CD8-positive, alpha-beta memory T cell (primary cell): Measurements from ENCODE around the gene OR4N2. TPM values are rescaled to one million over a fixed set of nuclear protein-coding genes. Genes with fewer than 3 reads are reported as not detected.

Experiments used
- CTCF ChIA-PET: fragments of 350-600 bp; sonication (Branson Sonifier 250); formaldehyde crosslinking; loops from one replicate; lab custom pipeline; 2021; ENCODE audit warnings: antibody characterized with exemption; lab: Charles Lee
- POLR2A ChIA-PET: fragments of 350-600 bp; sonication (Branson Sonifier 250); formaldehyde crosslinking; loops from one replicate; lab custom pipeline; 2021; ENCODE audit warnings: antibody characterized with exemption; lab: Charles Lee
- DNase-seq, 5 donors: peaks; one replicate each; pipeline versions ENCODE4 v3.0.0 to v3.0.0-alpha.2; 2020 to 2022; ENCODE audit warnings: mixed read lengths in 1 of 5
- H3K27ac ChIP-seq: one replicate; pipeline ENCODE4 v1.7.0; 2013; ENCODE audit warnings: low read depth, mild to moderate bottlenecking, low read length, moderate library complexity
- H3K27me3 ChIP-seq: 2 replicates; pipeline ENCODE4 v1.7.0; 2013; ENCODE audit warnings: low read length, mild to moderate bottlenecking; ENCODE audit not compliant: insufficient read depth, poor library complexity, severe bottlenecking
- H3K36me3 ChIP-seq: 2 replicates; pipeline ENCODE4 v1.7.0; 2013; ENCODE audit warnings: mild to moderate bottlenecking, low read length, moderate library complexity; ENCODE audit not compliant: insufficient read depth
- H3K4me1 ChIP-seq: 2 replicates; pipeline ENCODE4 v1.7.0; 2013; ENCODE audit warnings: mild to moderate bottlenecking, low read length, moderate library complexity; ENCODE audit not compliant: insufficient read depth
- H3K4me3 ChIP-seq: 2 replicates; pipeline ENCODE4 v1.7.0; 2013; ENCODE audit warnings: mild to moderate bottlenecking, low read length
- H3K9me3 ChIP-seq: 2 replicates; pipeline ENCODE4 v1.7.0; 2013; ENCODE audit warnings: mild to moderate bottlenecking, low read length
- H3K27ac Mint-ChIP-seq, 8 donors: one replicate each; pipeline ENCODE4 v1.8.0; 2020 to 2021; ENCODE audit warnings: mixed read lengths in 8 of 8, mild to moderate bottlenecking in 6 of 8, inconsistent platforms in 3 of 8, moderate library complexity in 3 of 8
- H3K27me3 Mint-ChIP-seq, 2 donors: one replicate each; pipeline ENCODE4 v1.8.0; 2020 to 2021; ENCODE audit warnings: mixed read lengths in 2 of 2, mild to moderate bottlenecking in 1 of 2, moderate library complexity in 1 of 2
- H3K36me3 Mint-ChIP-seq, 3 donors: one replicate each; pipeline ENCODE4 v1.8.0; 2020 to 2021; ENCODE audit warnings: mixed read lengths in 3 of 3, inconsistent platforms in 1 of 3, mild to moderate bottlenecking in 1 of 3
- H3K4me1 Mint-ChIP-seq, 3 donors: one replicate each; pipeline ENCODE4 v1.8.0; 2020 to 2021; ENCODE audit warnings: mixed read lengths in 3 of 3, inconsistent platforms in 1 of 3, mild to moderate bottlenecking in 1 of 3
- H3K4me3 Mint-ChIP-seq, 7 donors: one replicate each; pipeline ENCODE4 v1.8.0; 2020 to 2021; ENCODE audit warnings: mixed read lengths in 7 of 7, mild to moderate bottlenecking in 6 of 7, moderate library complexity in 4 of 7, inconsistent platforms in 2 of 7
- H3K9me3 Mint-ChIP-seq, 5 donors: one replicate each; pipeline ENCODE4 v1.8.0; 2020 to 2022; ENCODE audit warnings: mixed read lengths in 5 of 5, mild to moderate bottlenecking in 3 of 5, moderate library complexity in 2 of 5, inconsistent platforms in 1 of 5
- polyA plus RNA-seq: library from polyadenylated mRNA; unstranded; fragments of 300-500 nt; fragmentation: Illumina TruSeq; gene quantifications from one replicate; pipeline ENCODE4 v1.2.3, GENCODE V29; 2021
- total RNA-seq, 2 experiments: library from RNA; stranded (reverse); gene quantifications; one replicate each; pipeline ENCODE4 v1.2.3, GENCODE V29; 2021

OR4N2 gene
- total and polyA plus RNA-seq, 3 experiments from 2014 or later = not detected

- Mint-ChIP-seq H3K4me1 (no peaks in the 10 kb centered on the region), H3K27me3 (peaks cover 0 to 5% of the 10 kb centered on the region in 2 donors), H3K9me3 (no peaks in the 10 kb centered on the region), H3K27ac (peak overlapping the region in 1 of 8 donors; percentile 7), H3K36me3 (no peaks in the 10 kb centered on the region), H3K4me3 (no peak overlapping the region)
- ChIA-PET CTCF (no interaction called here), POLR2A (no interaction called here)
- no peak overlapping the region for H3K4me3 ChIP-seq
- H3K27me3 ChIP-seq = no peaks in the 10 kb centered on the region
- H3K27ac ChIP-seq = no peak overlapping the region
- no peak for DNase-seq
- no peaks in the 10 kb centered on the region for H3K4me1 ChIP-seq
- no peaks in the 10 kb centered on the region for H3K36me3 ChIP-seq
- no peaks in the 10 kb centered on the region for H3K9me3 ChIP-seq
Observed at GRCh38 chr14:19873178-19873577, 69.6 kb downstream of the OR4N2 start.

GRCh38 chr14:19874842-19875241, 71.3 kb downstream of the OR4N2 start, which contains the start of gene OR4K2:
TSS of gene OR4K2 (plus strand) at chr14:19875142. CDS start at chr14:19876268, 1,126 bp downstream.
- H3K4me1 ChIP-seq = no peaks in the 10 kb centered on the region
- Mint-ChIP-seq H3K9me3 (peaks cover 0 to 2% (median 0%) of the 10 kb centered on the region in 5 donors), H3K27ac (no peak within 1 kb of the TSS), H3K27me3 (peaks cover 0 to 5% of the 10 kb centered on the region in 2 donors), H3K4me1 (no peaks in the 10 kb centered on the region), H3K36me3 (no peaks in the 10 kb centered on the region), H3K4me3 (no peak within 1 kb of the TSS)
- ChIA-PET POLR2A (no interaction called here), CTCF (no interaction called here)
- no peaks in the 10 kb centered on the region for H3K27me3 ChIP-seq
- H3K36me3 ChIP-seq = no peaks in the 10 kb centered on the region
- H3K4me3 ChIP-seq = no peak within 1 kb of the TSS
- no peak within 1 kb of the TSS for H3K27ac ChIP-seq
- no peak for DNase-seq
- no peaks in the 10 kb centered on the region for H3K9me3 ChIP-seq

GRCh38 chr14:19878029-19878642, 74.6 kb downstream of the OR4N2 start:
- no peaks in the 10 kb centered on the region for H3K4me1 ChIP-seq

More at GRCh38 chr14:19878029-19878642, 74.6 kb downstream of the OR4N2 start:
- Mint-ChIP-seq H3K4me3 (no peak overlapping the region), H3K27ac (no peak overlapping the region), H3K9me3 (peaks cover 0 to 2% (median 0%) of the 10 kb centered on the region in 5 donors), H3K27me3 (no peaks in the 10 kb centered on the region), H3K4me1 (no peaks in the 10 kb centered on the region), H3K36me3 (no peaks in the 10 kb centered on the region)
- ChIA-PET POLR2A (no interaction called here), CTCF (no interaction called here)
- Histone ChIP-seq H3K9me3 (no peaks in the 10 kb centered on the region), H3K27ac (no peak overlapping the region), H3K27me3 (no peaks in the 10 kb centered on the region), H3K4me3 (no peak overlapping the region), H3K36me3 (no peaks in the 10 kb centered on the region)
- peak in 1 of 5 donors; percentile 4 for DNase-seq

Other genes starting within 250 kb of the OR4N2 start
- gene OR11H2, start 89.9 kb upstream of the OR4N2 start, total RNA-seq = not detected
- not detected for gene OR11H2, start 89.9 kb upstream of the OR4N2 start, polyA plus RNA-seq
- gene OR4Q3, start 60.2 kb upstream of the OR4N2 start, total RNA-seq = not detected
- not detected for gene OR4Q3, start 60.2 kb upstream of the OR4N2 start, polyA plus RNA-seq
- not detected for gene OR4M1, start 30.3 kb upstream of the OR4N2 start, total RNA-seq
- gene OR4M1, start 30.3 kb upstream of the OR4N2 start, polyA plus RNA-seq = not detected
- not detected for gene OR4K2, start 71.4 kb downstream of the OR4N2 start, total RNA-seq
- not detected for gene OR4K2, start 71.4 kb downstream of the OR4N2 start, polyA plus RNA-seq
- gene OR4K5, start 116.8 kb downstream of the OR4N2 start, total RNA-seq = not detected
- not detected for gene OR4K5, start 116.8 kb downstream of the OR4N2 start, polyA plus RNA-seq
- gene OR4K1, start 127.1 kb downstream of the OR4N2 start, total RNA-seq = not detected
- gene OR4K1, start 127.1 kb downstream of the OR4N2 start, polyA plus RNA-seq = not detected
- not detected for gene OR4K15, start 171.8 kb downstream of the OR4N2 start, total RNA-seq
- gene OR4K15, start 171.8 kb downstream of the OR4N2 start, polyA plus RNA-seq = not detected
- gene OR4Q2, start 198.4 kb downstream of the OR4N2 start, total RNA-seq = not detected
- not detected for gene OR4Q2, start 198.4 kb downstream of the OR4N2 start, polyA plus RNA-seq
- gene OR4K14, start 215.5 kb downstream of the OR4N2 start, total RNA-seq = not detected
- not detected for gene OR4K14, start 215.5 kb downstream of the OR4N2 start, polyA plus RNA-seq
- gene OR4K13, start 232.3 kb downstream of the OR4N2 start, total RNA-seq = not detected
- not detected for gene OR4K13, start 232.3 kb downstream of the OR4N2 start, polyA plus RNA-seq